Measurements from ENCODE around the gene PDIA5. TPM values are rescaled to one million over a fixed set of nuclear protein-coding genes. Genes with fewer than 3 reads are reported as not detected.

PDIA5 gene
- total and polyA plus RNA-seq, 9 donors, result 14.9 to 28.5 (median 19.5) TPM

DNA sequence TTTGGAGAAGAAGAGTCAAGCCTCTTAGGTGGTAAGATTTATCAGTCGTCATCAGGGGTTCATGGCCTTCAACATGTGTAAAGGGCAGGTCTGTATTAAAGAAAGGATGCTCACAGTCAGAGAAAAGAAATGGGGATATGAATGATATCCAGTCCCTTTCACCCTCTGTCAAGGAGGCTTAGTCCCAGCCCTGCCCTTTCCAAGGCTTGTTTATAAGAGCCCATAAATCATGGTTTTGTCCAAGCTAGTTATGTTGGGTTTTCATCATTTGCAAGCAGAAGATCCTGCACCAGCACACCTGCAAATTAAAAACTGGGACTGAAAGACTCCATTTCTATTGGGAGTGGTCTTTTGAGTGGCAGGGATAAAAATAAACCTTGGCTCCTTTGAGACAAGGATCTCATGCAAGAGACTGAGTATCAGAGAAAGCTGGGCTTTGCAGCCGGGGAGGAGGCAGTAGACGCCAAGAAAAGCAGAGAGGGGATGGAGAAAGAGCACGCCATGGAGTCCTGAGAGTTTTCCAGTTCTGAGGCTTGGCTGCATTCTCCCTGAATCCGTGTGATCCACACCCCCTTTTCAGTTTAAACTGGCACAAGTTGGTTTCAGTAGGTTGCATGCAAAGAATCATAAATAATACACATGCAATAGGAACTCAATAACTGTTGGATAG is 12.6 kb upstream of the PDIA5 start:
- Histone ChIP-seq H3K4me1 (ENCODE audit: control insufficient read depth, insufficient read depth, low read length) (peaks cover 8% of the 10 kb centered on the region), H3K27ac (ENCODE audit: low read length) (no peak overlapping the region), H3K9me3 (replicated peaks; ENCODE audit: control insufficient read depth, low read depth, low read length) (no peaks in the 10 kb centered on the region), H3K27me3 (ENCODE audit: control insufficient read depth, insufficient read depth, low read length) (no peaks in the 10 kb centered on the region), H3K36me3 (ENCODE audit: control insufficient read depth, insufficient read depth, low read length) (no peaks in the 10 kb centered on the region), H3K4me3 (ENCODE audit: low read length) (no peak overlapping the region)
- 56% methylated on average over 3 of the region's 5 CpGs for WGBS (ENCODE audit: insufficient coverage)
- no peak for DNase-seq

DNA sequence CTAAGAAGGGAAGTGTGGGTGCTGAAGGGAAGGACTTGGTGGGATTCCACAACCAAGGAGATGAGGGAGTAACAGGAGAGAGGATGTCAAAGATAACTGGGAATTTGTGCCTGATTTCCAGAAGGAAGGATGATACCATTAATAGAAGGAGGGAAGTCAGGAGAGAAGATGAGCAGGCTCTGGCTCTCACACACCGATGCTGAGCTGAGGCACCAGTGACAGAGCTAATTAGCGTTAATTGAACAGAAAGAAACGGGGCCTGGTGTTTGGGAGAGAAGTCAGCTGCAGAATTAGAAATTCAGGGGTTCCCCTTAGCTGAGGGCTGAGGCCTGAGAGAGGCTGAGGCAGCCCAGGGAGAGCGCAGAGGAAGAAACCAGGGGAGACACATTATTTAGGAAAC is 11.9 kb upstream of the PDIA5 start:
- H3K27ac ChIP-seq (ENCODE audit: low read length), result no peak overlapping the region
- H3K4me3 ChIP-seq (ENCODE audit: low read length), result no peak overlapping the region
- H3K9me3 ChIP-seq (replicated peaks; ENCODE audit: control insufficient read depth, low read depth, low read length), result no peaks in the 10 kb centered on the region
- no peaks in the 10 kb centered on the region for H3K27me3 ChIP-seq (ENCODE audit: control insufficient read depth, insufficient read depth, low read length)
- WGBS (ENCODE audit: insufficient coverage), result 52% methylated on average over 3 of the region's 4 CpGs
- H3K4me1 ChIP-seq (ENCODE audit: control insufficient read depth, insufficient read depth, low read length), result peaks cover 8% of the 10 kb centered on the region
- DNase-seq, result no peak
- H3K36me3 ChIP-seq (ENCODE audit: control insufficient read depth, insufficient read depth, low read length), result no peaks in the 10 kb centered on the region

GRCh38 chr3:123055352-123055751 is 11.5 kb upstream of the PDIA5 start:
- Histone ChIP-seq H3K27me3 (ENCODE audit: control insufficient read depth, insufficient read depth, low read length) (no peaks in the 10 kb centered on the region), H3K9me3 (replicated peaks; ENCODE audit: control insufficient read depth, low read depth, low read length) (no peaks in the 10 kb centered on the region), H3K27ac (ENCODE audit: low read length) (no peak overlapping the region), H3K36me3 (ENCODE audit: control insufficient read depth, insufficient read depth, low read length) (no peaks in the 10 kb centered on the region), H3K4me1 (ENCODE audit: control insufficient read depth, insufficient read depth, low read length) (peaks cover 8% of the 10 kb centered on the region), H3K4me3 (ENCODE audit: low read length) (no peak overlapping the region)
- WGBS (ENCODE audit: insufficient coverage), result 32% methylated on average over 4 of the region's 5 CpGs
- no peak for DNase-seq

- 81% methylated on average over 3 of the region's 5 CpGs for WGBS (ENCODE audit: insufficient coverage)
- Histone ChIP-seq H3K27me3 (ENCODE audit: control insufficient read depth, insufficient read depth, low read length) (peaks cover 6% of the 10 kb centered on the region), H3K9me3 (replicated peaks; ENCODE audit: control insufficient read depth, low read depth, low read length) (no peaks in the 10 kb centered on the region), H3K4me3 (ENCODE audit: low read length) (no peak overlapping the region), H3K27ac (ENCODE audit: low read length) (no peak overlapping the region), H3K4me1 (ENCODE audit: control insufficient read depth, insufficient read depth, low read length) (peaks cover 2% of the 10 kb centered on the region), H3K36me3 (ENCODE audit: control insufficient read depth, insufficient read depth, low read length) (no peaks in the 10 kb centered on the region)
- no peak for DNase-seq
These were observed 8.3 kb upstream of the PDIA5 start for GRCh38 chr3:123058505-123058904.

GRCh38 chr3:123060054-123060453 is 6.8 kb upstream of the PDIA5 start:
- Histone ChIP-seq H3K36me3 (ENCODE audit: control insufficient read depth, insufficient read depth, low read length) (no peaks in the 10 kb centered on the region), H3K4me1 (ENCODE audit: control insufficient read depth, insufficient read depth, low read length) (no peaks in the 10 kb centered on the region), H3K27me3 (ENCODE audit: control insufficient read depth, insufficient read depth, low read length) (peaks cover 6% of the 10 kb centered on the region)

GRCh38 chr3:123061856-123062255 is 5.0 kb upstream of the PDIA5 start:
- H3K4me1 ChIP-seq (ENCODE audit: control insufficient read depth, insufficient read depth, low read length), result peaks cover 4% of the 10 kb centered on the region
- WGBS (ENCODE audit: insufficient coverage), result 73% methylated on average over 3 of the region's 7 CpGs
- H3K27ac ChIP-seq (ENCODE audit: low read length), result no peak overlapping the region
- H3K36me3 ChIP-seq (ENCODE audit: control insufficient read depth, insufficient read depth, low read length), result no peaks in the 10 kb centered on the region
- peaks cover 6% of the 10 kb centered on the region for H3K27me3 ChIP-seq (ENCODE audit: control insufficient read depth, insufficient read depth, low read length)
- no peaks in the 10 kb centered on the region for H3K9me3 ChIP-seq (replicated peaks; ENCODE audit: control insufficient read depth, low read depth, low read length)
- no peak overlapping the region for H3K4me3 ChIP-seq (ENCODE audit: low read length)
- DNase-seq, result no peak

More at GRCh38 chr3:123060054-123060453, 6.8 kb upstream of the PDIA5 start:
- DNase-seq, result no peak
- Histone ChIP-seq H3K4me3 (ENCODE audit: low read length) (no peak overlapping the region), H3K9me3 (replicated peaks; ENCODE audit: control insufficient read depth, low read depth, low read length) (no peaks in the 10 kb centered on the region), H3K27ac (ENCODE audit: low read length) (no peak overlapping the region)

DNA sequence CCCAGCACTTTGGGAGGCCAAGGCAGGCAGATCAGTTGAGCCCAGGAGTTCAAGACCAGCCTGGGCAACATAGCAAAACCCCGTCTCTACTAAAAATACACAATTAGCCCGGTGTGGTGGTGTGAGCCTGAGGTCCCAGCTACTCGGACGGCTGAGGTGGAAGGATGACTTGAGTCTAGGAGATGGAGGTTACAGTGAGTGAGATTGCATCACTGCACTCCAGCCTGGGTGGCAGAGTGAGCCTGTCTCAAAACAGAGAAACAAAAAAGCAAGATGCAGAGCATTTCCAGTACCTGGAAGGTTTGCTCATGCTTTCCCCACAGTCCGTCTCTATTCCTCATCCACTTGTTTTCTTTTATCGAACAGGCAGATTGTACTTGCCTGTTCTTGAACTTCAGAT is 3.8 kb upstream of the PDIA5 start:
- H3K27ac ChIP-seq (ENCODE audit: low read length), result no peak overlapping the region
- no peaks in the 10 kb centered on the region for H3K36me3 ChIP-seq (ENCODE audit: control insufficient read depth, insufficient read depth, low read length)
- 92% methylated on average over 2 of the region's 6 CpGs for WGBS (ENCODE audit: insufficient coverage)
- no peaks in the 10 kb centered on the region for H3K9me3 ChIP-seq (replicated peaks; ENCODE audit: control insufficient read depth, low read depth, low read length)
- H3K27me3 ChIP-seq (ENCODE audit: control insufficient read depth, insufficient read depth, low read length), result peaks cover 6% of the 10 kb centered on the region
- peaks cover 9% of the 10 kb centered on the region for H3K4me1 ChIP-seq (ENCODE audit: control insufficient read depth, insufficient read depth, low read length)
- no peak for DNase-seq
- no peak overlapping the region for H3K4me3 ChIP-seq (ENCODE audit: low read length)

- Histone ChIP-seq H3K27ac (ENCODE audit: low read length) (no peak overlapping the region), H3K4me1 (ENCODE audit: control insufficient read depth, insufficient read depth, low read length) (peaks cover 18% of the 10 kb centered on the region), H3K4me3 (ENCODE audit: low read length) (no peak overlapping the region), H3K9me3 (replicated peaks; ENCODE audit: control insufficient read depth, low read depth, low read length) (no peaks in the 10 kb centered on the region), H3K27me3 (ENCODE audit: control insufficient read depth, insufficient read depth, low read length) (peaks cover 6% of the 10 kb centered on the region), H3K36me3 (ENCODE audit: control insufficient read depth, insufficient read depth, low read length) (no peaks in the 10 kb centered on the region)
- WGBS (ENCODE audit: insufficient coverage), result 88% methylated on average over 4 of the region's 4 CpGs
- DNase-seq, result no peak
These were observed 2.3 kb upstream of the PDIA5 start for GRCh38 chr3:123064506-123064905.

GRCh38 chr3:123064914-123065313 is 1.9 kb upstream of the PDIA5 start:
- Histone ChIP-seq H3K27me3 (ENCODE audit: control insufficient read depth, insufficient read depth, low read length) (peaks cover 6% of the 10 kb centered on the region), H3K36me3 (ENCODE audit: control insufficient read depth, insufficient read depth, low read length) (no peaks in the 10 kb centered on the region), H3K4me1 (ENCODE audit: control insufficient read depth, insufficient read depth, low read length) (peaks cover 18% of the 10 kb centered on the region), H3K27ac (ENCODE audit: low read length) (no peak overlapping the region), H3K9me3 (replicated peaks; ENCODE audit: control insufficient read depth, low read depth, low read length) (no peaks in the 10 kb centered on the region), H3K4me3 (ENCODE audit: low read length) (no peak overlapping the region)
- DNase-seq, result no peak
- WGBS (ENCODE audit: insufficient coverage), result no CpG with 5 or more reads among the region's 1 CpG

DNA sequence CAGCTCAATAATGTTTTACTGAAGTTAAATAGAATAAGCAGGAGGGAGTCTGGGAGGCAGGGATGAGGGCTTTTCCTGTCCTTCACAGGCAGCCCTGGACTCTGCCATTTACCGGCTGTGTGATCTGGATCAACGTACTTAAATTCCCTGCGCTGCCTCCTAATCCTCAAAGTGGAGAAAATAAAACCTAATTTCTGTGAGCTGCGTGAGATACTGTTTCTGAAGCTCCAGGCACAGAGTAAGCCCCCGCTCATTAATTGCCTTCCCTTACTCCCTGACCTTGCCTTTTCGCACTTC is 278 bp upstream of the PDIA5 start:
- WGBS (ENCODE audit: insufficient coverage), result 0% methylated on average over 1 of the region's 6 CpGs
- no peaks in the 10 kb centered on the region for H3K36me3 ChIP-seq (ENCODE audit: control insufficient read depth, insufficient read depth, low read length)
- no peaks in the 10 kb centered on the region for H3K9me3 ChIP-seq (replicated peaks; ENCODE audit: control insufficient read depth, low read depth, low read length)
- peaks cover 4% of the 10 kb centered on the region for H3K27me3 ChIP-seq (ENCODE audit: control insufficient read depth, insufficient read depth, low read length)
- no peak for DNase-seq
- H3K4me1 ChIP-seq (ENCODE audit: control insufficient read depth, insufficient read depth, low read length), result peaks cover 22% of the 10 kb centered on the region
- peak overlapping the region; percentile 58 for H3K4me3 ChIP-seq (ENCODE audit: low read length)
- H3K27ac ChIP-seq (ENCODE audit: low read length), result peak overlapping the region; percentile 47
